COR-L47 (cell line): ENCODE results near the gene PEX11B.
A peak's percentile ranks its signal among the peaks of the same experiment; 100 is the strongest.

Experiments used
- DNase-seq: peaks from one replicate; lab custom pipeline; 2025; lab: John Stamatoyannopoulos, UW

Gene PEX11B

GRCh38 chr1:145918144-145918991, at the start of gene PEX11B:
Gene PEX11B (minus strand): TSS chr1:145918717. CDS start chr1:145918688, 29 bp downstream.
- peak; percentile 73 for DNase-seq

- no peak for DNase-seq
Measured at GRCh38 chr1:145967288-145967687, 48.8 kb upstream of the PEX11B start.

DNA sequence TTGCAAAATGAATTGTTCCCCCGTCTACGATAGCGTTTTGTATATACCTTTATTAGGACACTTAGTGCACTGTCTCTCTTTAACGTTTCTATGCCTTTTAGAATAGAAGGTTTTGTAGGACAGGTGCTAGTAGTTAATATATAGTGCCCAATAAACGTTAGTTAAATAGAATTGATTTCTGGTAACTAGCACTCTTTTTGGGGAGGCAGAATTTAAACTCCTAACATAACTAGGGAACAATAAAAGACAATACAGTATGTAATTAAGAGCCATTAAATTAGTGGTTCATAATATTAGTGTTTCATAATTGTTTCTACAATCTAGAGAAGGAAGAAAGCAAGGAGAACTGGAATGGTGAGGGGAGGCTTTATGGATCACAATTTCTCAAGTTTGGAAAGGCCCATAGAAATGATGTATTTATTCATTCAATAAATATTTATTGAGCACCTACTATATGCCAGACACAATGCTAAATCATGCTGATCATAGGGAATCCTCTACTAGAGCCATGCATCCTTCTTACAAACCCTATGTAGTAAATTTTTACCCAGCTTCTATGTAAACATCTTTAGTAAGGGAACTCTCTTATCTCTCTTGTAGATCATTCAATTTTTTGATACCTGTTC, 46.7 kb upstream of the PEX11B start:
- DNase-seq = no peak

DNA sequence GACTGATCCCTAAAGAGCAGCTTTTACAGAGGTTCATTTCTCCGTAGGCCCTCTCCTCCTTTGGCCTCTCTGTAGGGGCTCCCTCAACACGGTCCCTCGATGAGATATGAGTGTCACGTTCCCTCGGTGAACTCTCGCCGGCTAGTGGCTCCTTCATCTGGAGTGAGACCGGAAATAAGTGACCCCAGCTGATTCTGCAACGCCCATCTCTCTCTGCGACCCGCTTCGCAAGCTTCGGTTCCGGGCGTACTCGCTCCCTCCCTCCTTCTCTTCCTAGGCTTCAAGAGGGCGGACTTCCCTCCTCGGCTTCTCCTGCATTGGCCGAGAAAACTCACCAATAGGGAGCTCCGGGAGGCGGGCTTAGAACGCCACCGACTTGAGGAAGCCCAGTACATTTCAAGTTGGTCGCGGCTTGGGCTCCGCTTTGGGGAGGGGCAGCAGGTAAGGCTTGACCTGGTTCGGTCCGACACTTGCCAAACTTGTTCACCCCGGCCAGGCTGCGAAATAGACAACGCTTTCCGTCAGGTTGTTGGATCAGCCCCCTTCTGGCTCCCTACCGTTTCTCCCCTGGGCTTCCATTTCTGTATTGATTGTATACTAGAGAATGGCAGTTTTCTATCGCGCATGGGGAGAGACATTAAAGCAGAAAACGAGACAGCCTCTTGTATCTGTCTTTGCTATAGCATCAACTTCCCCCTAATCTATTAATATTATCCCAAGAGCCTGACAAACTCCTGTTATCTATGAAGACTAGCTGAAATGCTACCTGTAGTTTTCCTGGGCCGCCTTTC, 46.0 kb upstream of the PEX11B start, which contains the start of the genes ANKRD34A and POLR3GL:
Gene ANKRD34A (minus strand): TSS at position 248 of the 791 bp plus-strand sequence. CDS start 2,816 bp downstream, outside the sequence.
Gene POLR3GL (plus strand): TSS at position 363 of the 791 bp plus-strand sequence. CDS start 10,176 bp downstream, outside the sequence.
- DNase-seq = peak; percentile 89

DNA sequence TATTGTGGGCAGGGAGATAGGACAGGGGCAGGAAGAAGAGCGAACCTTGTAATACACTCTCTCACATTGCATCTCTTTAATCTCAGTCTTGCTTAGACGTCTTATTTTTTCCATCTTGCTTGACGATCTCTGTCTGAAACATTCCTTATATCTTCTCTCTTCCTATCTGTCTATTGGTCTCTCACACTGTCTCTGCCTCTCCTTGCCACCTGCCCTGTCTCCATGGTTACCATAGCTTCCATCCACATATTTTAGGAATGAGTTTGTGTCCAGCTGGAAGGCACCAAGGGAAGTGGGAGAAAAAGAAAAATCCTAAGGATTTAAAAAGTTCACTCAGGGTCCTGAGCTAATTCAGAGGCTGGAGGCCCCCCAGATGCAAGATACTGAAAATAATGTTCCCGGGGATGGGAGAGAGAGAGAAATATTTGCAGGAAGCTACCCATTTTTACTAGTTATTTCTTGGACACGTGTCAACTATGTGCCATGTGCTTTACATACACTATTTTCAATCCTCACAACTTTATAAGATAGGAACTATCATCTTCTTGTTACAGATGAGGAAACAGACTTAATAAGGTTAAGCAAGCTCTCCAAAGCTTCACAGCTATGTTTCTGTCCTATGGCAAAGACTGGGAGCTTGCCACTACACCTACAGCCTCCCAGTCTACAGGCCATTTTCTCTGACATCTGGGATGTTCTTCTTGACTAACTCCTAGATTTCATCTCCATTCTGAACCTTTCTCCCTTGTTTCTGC, 44.9 kb upstream of the PEX11B start:
- no peak for DNase-seq

GRCh38 chr1:145962157-145963102, 43.9 kb upstream of the PEX11B start:
- no peak for DNase-seq

GRCh38 chr1:145961425-145962156, 43.1 kb upstream of the PEX11B start:
- no peak for DNase-seq

DNA sequence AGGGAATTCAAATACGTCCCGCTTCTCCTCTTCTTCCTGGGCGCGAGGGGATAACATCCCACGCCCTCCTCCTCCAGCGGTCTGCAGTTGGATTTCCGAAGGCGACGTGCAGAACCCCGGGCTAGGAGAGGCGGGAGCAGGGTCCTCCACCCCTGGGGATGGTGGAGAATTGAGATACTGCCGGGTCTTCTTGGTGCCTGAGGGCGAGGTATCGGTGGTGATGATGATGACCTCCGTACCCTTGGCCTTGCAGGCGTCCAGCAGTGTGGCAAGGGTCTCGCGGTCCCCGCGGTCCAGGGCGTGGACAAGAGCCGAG, 42.5 kb upstream of the PEX11B start:
- no peak for DNase-seq

GRCh38 chr1:145960468-145961108, 42.1 kb upstream of the PEX11B start:
- DNase-seq = peak; percentile 60

DNA sequence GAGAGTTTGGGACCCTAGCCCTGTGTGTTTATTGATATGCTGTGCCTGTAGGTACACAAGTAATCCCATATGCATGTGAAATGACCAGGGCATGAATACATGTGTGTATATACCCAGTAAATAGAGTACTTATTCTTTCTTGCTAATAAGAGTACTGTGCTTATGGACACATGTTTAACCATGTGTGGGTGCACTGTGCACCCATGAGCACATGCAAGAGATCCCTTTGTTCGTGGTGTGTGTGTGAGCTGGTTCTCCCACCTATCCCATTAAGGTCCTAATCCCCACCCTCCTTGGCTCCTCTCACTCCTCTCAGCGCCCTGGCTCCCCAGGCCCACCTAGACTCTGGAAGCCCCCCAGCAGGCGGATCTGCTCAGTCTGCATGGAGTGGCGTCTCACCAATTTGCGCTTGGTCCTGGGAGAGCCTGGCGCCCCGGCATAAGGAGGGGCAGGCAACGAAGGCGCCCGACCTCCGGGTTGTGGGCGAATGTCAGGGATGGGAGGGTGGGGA, 41.5 kb upstream of the PEX11B start:
- no peak for DNase-seq

GRCh38 chr1:145959333-145959732, 40.8 kb upstream of the PEX11B start:
- DNase-seq = no peak

GRCh38 chr1:145958734-145959133, 40.2 kb upstream of the PEX11B start:
- DNase-seq = no peak

DNA sequence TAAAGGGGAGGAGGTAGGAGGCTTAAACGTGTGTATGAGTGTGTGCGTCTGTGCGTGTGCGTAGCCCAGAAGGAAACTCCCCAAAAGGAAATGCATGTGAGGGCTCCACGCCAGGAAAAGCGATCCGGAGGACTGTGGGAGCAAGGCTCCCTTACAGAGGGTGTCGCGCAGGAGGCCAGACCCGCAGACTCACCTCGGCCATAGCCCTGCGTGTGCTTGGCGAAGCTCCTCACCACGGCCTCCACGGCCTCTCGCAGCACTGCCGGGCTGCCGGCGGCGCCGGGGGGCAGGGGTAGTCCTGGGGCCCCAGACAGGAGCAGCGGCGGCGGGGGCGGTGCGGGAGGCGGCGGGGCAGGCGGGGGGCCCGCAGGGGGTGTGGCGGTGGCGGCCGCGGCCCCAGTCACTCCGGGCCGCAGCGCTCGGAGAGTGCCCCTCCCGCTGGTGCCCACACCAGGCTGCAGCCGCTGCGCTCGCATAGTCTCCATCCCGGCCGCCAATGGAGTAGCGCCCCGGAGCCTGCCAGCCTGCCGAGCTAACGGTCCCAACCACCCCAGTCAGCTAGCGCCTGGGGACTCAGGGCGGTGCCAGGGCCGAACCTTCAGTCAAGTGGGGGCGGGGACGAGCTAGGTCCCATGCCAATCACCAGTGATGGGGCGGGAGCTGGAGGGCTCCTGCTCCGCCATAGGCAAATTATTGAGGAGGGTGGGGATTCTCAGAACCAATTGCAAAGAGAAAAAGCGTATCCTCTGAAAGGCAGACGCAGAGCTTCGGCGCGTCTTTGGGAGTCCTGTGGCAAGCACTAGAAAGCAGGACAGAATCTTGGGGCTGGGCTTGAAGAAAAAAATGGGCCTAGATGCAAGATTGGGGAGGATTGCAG, 39.2 kb upstream of the PEX11B start, which contains the start of gene LIX1L:
Gene LIX1L (minus strand): TSS at position 575 of the 877 bp plus-strand sequence. CDS start 90 bp downstream, at position 485.
- peak; percentile 96 for DNase-seq

GRCh38 chr1:145956781-145957442, 38.4 kb upstream of the PEX11B start:
- DNase-seq = no peak

GRCh38 chr1:145956361-145956760, 37.8 kb upstream of the PEX11B start:
- no peak for DNase-seq

DNA sequence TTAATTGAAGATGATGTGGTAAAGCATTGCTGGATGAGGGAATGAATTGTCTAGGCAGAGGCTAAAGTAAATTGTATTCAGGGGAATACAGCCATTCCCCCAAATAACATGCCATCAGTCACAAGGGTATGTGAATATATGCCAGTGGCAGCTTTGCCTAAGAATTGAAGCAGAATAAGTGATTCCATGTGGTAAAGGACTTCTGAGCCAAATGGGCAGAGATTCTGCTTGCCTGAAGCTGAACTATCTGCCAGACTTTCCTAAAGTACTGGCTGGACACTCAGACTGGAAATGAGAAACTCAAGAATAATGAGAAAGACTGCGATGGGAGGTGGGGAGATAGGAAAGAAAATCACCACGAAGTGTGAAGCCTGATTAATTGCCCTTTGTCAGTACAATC, 36.9 kb upstream of the PEX11B start:
- DNase-seq = no peak

GRCh38 chr1:145953861-145954260, 35.3 kb upstream of the PEX11B start:
- no peak for DNase-seq
